GM12873 (cell line): ENCODE data around the gene DNAH2.

Experiments used
- CTCF ChIP-seq: IDR thresholded peaks from 2 replicates; pipeline ENCODE4 v1.5.1; 2012; ENCODE audit warnings: low read depth, mild to moderate bottlenecking, moderate library complexity, low read length, control low read depth; ENCODE audit not compliant: insufficient read depth; ENCODE audit errors: missing control alignments

Gene DNAH2

GRCh38 chr17:7835814-7836595, 118.5 kb downstream of the DNAH2 start:
- no peak for TF ChIP-seq CTCF

GRCh38 chr17:7836596-7837407, 119.3 kb downstream of the DNAH2 start:
- no peak for TF ChIP-seq CTCF

- no peak for TF ChIP-seq CTCF
Observed at GRCh38 chr17:7837408-7838088, 120.0 kb downstream of the DNAH2 start.

- TF ChIP-seq CTCF = no peak
Observed at GRCh38 chr17:7838090-7839075, 120.8 kb downstream of the DNAH2 start.

- no peak for TF ChIP-seq CTCF
Observed at GRCh38 chr17:7839190-7839875, 121.8 kb downstream of the DNAH2 start.

- TF ChIP-seq CTCF = no peak
Observed at GRCh38 chr17:7839876-7840261, 122.3 kb downstream of the DNAH2 start.
